HepG2 (cell line): ENCODE data around the gene NME7. TPM values are rescaled to one million over a fixed set of nuclear protein-coding genes. Genes with fewer than 3 reads are reported as not detected.

Experiments
- BCL6 ChIP-seq: IDR thresholded peaks from 2 replicates; pipeline ENCODE4 v1.6.1; 2016; ENCODE audit warnings: missing genetic modification reagents, missing compliant biosample characterization
- EHMT2 ChIP-seq: fragments of 200-600 bp; sonication (generic); IDR thresholded peaks from 2 replicates; pipeline ENCODE4 v1.7.0; 2017; ENCODE audit warnings: antibody characterized with exemption, low read depth, low read length, borderline replicate concordance
- FOXO1 ChIP-seq: sonication (generic); formaldehyde crosslinking; IDR thresholded peaks from 2 replicates; pipeline ENCODE4 v1.4.0; 2020; ENCODE audit warnings: missing genetic modification reagents
- GATAD2A ChIP-seq: IDR thresholded peaks from 2 replicates; pipeline ENCODE4 v1.6.1; 2016
- HMG20A ChIP-seq: IDR thresholded peaks from 2 replicates; pipeline ENCODE4 v1.6.1; 2016; ENCODE audit warnings: borderline replicate concordance
- HOXA3 ChIP-seq: sonication (generic); formaldehyde crosslinking; IDR thresholded peaks from 2 replicates; pipeline ENCODE4 v1.5.0; 2020; ENCODE audit warnings: missing genetic modification reagents
- KDM1A ChIP-seq: IDR thresholded peaks from 2 replicates; pipeline ENCODE4 v1.6.1; 2016; ENCODE audit warnings: missing compliant biosample characterization
- KLF6 ChIP-seq: IDR thresholded peaks from 2 replicates; pipeline ENCODE4 v1.8.0; 2016; ENCODE audit warnings: missing biosample characterization, missing genetic modification reagents
- MTA1 ChIP-seq: sonication (generic); formaldehyde crosslinking; IDR thresholded peaks from 2 replicates; pipeline ENCODE4 v1.4.0; 2020; ENCODE audit warnings: missing genetic modification reagents, mild to moderate bottlenecking, borderline replicate concordance
- NFYB ChIP-seq: sonication (generic); formaldehyde crosslinking; IDR thresholded peaks from 2 replicates; pipeline ENCODE4 v1.4.0; 2020; ENCODE audit warnings: missing genetic modification reagents
- POLR2A ChIP-seq, 2 experiments: IDR thresholded peaks; 2 replicates each; pipeline ENCODE4 v1.6.1; 2011; ENCODE audit warnings: low read depth in 2 of 2, low read length in 2 of 2, mild to moderate bottlenecking in 1 of 2, moderate library complexity in 1 of 2; ENCODE audit not compliant: insufficient read depth in 1 of 2
- REPIN1 ChIP-seq: sonication (generic); formaldehyde crosslinking; IDR thresholded peaks from 2 replicates; pipeline ENCODE4 v1.8.0; 2022; ENCODE audit warnings: missing genetic modification reagents, low read depth, mild to moderate bottlenecking, borderline replicate concordance
- SOX5 ChIP-seq: IDR thresholded peaks from 2 replicates; pipeline ENCODE4 v1.6.1; 2016; ENCODE audit warnings: borderline replicate concordance
- SRSF1 ChIP-seq: fragments of 200-400 bp; formaldehyde crosslinking; optimal IDR thresholded peaks from 2 replicates; pipeline ENCODE3; 2017; ENCODE audit warnings: mild to moderate bottlenecking, low read depth, low read length, moderate library complexity
- STAG1 ChIP-seq: sonication (generic); formaldehyde crosslinking; IDR thresholded peaks from 2 replicates; pipeline ENCODE4 v1.4.0; 2020; ENCODE audit warnings: missing genetic modification reagents
- SUZ12 ChIP-seq: fragments of 150-350 bp; IDR thresholded peaks from 2 replicates; pipeline ENCODE4 v1.6.1; 2014; ENCODE audit warnings: low read depth, low read length
- ZNF12 ChIP-seq: sonication (generic); formaldehyde crosslinking; IDR thresholded peaks from 2 replicates; pipeline ENCODE4 v1.5.0; 2020; ENCODE audit warnings: missing genetic modification reagents
- ZNF431 ChIP-seq: sonication (generic); formaldehyde crosslinking; IDR thresholded peaks from 2 replicates; pipeline ENCODE4 v1.9.0; 2022; ENCODE audit warnings: missing genetic modification reagents, low read depth, mild to moderate bottlenecking, borderline replicate concordance
- ZNF788 ChIP-seq: sonication (generic); formaldehyde crosslinking; IDR thresholded peaks from 2 replicates; pipeline ENCODE4 v1.5.0; 2020; ENCODE audit warnings: mild to moderate bottlenecking, missing genetic modification reagents, borderline replicate concordance
- ZNF792 ChIP-seq: IDR thresholded peaks from 2 replicates; pipeline ENCODE4 v1.6.1; 2016
- ZSCAN9 ChIP-seq: IDR thresholded peaks from 2 replicates; pipeline ENCODE4 v1.6.1; 2016; ENCODE audit warnings: borderline replicate concordance
- polyA plus RNA-seq, 8 experiments: library from polyadenylated mRNA; depleted of rRNA in 3 of 8; stranded (reverse) in 7 of 8; unstranded in 1 of 8; fragments of >200 nt; fragmentation: Illumina TruSeq in 4 of 8; extraction: Trizol in 4 of 8; gene quantifications; 2 replicates each; pipeline versions ENCODE4 v1.2.1 to v1.2.3, GENCODE V29; 2011 to 2016; ENCODE audit warnings: low read depth in 4 of 8, missing spikeins in 1 of 8, mixed read lengths in 1 of 8; ENCODE audit not compliant: insufficient read depth in 1 of 8
- total RNA-seq, 5 experiments: library from RNA; depleted of rRNA; stranded (reverse); fragments of >200 nt; fragmentation: Illumina TruSeq; extraction: Trizol; gene quantifications; 2 replicates each; pipeline ENCODE4 v1.2.3, GENCODE V29; 2016; ENCODE audit warnings: low read depth in 1 of 5
- TF ChIP-seq, protein P1 (sequence below): conservative IDR thresholded peaks from 2 replicates; pipeline ENCODE4 v1.6.1; 2018; ENCODE audit warnings: missing genetic modification reagents
- TF ChIP-seq, protein P2 (sequence below): sonication (generic); formaldehyde crosslinking; IDR thresholded peaks from 2 replicates; pipeline ENCODE4 v1.8.1; 2023; ENCODE audit warnings: mild to moderate bottlenecking, missing genetic modification reagents
- TF ChIP-seq, protein P3 (sequence below): IDR thresholded peaks from 2 replicates; pipeline ENCODE4 v1.6.1; 2018; ENCODE audit warnings: missing genetic modification reagents, mild to moderate bottlenecking, missing compliant biosample characterization
- TF ChIP-seq, protein P4 (sequence below): sonication (generic); formaldehyde crosslinking; IDR thresholded peaks from 2 replicates; pipeline ENCODE4 v1.8.1; 2023; ENCODE audit warnings: mild to moderate bottlenecking, missing genetic modification reagents
- TF ChIP-seq, protein P5 (sequence below): IDR thresholded peaks from 2 replicates; pipeline ENCODE4 v1.6.1; 2018; ENCODE audit warnings: missing genetic modification reagents

Gene NME7
- total and polyA plus RNA-seq, 2 of the 13 experiments (the other 11 are each of a cell fraction or from before 2014, with no cell fraction given), result 9.4 to 22.5 TPM

DNA sequence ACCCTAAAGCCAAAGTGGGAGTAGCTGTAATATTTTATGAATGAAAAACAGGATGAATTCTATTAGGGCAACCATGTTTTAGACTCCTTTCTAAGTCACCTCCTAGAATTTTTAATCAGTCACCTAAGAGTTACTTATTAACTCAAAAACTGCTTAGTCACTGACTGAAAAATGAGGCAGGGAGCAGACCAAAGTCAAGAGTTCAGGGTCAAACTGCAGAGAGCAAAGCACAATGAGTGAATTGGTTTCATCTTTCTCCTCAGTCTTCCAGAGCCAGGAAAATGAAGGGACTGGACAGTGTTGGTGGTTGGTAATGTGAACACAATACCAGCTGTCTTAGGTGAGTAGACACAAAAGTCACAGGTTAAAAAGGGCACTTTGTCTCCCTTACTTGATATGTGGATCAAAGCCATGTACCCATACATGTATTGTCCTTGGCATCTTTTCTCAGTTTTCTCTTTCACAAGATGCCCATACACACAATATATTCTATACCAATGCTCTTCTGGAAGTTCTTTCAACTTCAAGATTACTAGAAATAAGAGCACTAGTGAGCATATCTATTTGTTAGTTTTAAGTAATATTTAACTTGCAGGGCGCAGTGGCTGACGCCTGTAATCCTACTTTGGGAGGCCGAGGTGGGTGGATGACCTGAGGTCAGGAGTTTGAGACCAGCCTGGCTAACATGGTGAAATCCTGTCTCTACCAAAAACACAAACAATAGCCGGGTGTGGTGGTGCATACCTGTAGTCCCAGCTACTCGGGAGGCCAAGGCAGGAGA is 218.9 kb downstream of the NME7 start (continued):
- TF ChIP-seq, protein P1, sequence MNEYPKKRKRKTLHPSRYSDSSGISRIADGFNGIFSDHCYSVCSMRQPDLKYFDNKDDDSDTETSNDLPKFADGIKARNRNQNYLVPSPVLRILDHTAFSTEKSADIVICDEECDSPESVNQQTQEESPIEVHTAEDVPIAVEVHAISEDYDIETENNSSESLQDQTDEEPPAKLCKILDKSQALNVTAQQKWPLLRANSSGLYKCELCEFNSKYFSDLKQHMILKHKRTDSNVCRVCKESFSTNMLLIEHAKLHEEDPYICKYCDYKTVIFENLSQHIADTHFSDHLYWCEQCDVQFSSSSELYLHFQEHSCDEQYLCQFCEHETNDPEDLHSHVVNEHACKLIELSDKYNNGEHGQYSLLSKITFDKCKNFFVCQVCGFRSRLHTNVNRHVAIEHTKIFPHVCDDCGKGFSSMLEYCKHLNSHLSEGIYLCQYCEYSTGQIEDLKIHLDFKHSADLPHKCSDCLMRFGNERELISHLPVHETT (CRISPR knock-in tag), result no peak
- TF ChIP-seq MTA1, result peak; percentile 34; the same call in 1 of the 2 replicates
- TF ChIP-seq, protein P2, sequence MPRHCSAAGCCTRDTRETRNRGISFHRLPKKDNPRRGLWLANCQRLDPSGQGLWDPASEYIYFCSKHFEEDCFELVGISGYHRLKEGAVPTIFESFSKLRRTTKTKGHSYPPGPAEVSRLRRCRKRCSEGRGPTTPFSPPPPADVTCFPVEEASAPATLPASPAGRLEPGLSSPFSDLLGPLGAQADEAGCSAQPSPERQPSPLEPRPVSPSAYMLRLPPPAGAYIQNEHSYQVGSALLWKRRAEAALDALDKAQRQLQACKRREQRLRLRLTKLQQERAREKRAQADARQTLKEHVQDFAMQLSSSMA (CRISPR knock-in tag), result no peak
- TF ChIP-seq NFYB (CRISPR knock-in tag), result no peak
- TF ChIP-seq ZNF12 (CRISPR knock-in tag), result peak; percentile 82; the same call in 1 of the 2 replicates
- TF ChIP-seq POLR2A (IDR thresholded peaks at IDR 0.05; ENCODE audit: insufficient read depth in 1 of 2, low read depth in 2 of 2, low read length in 2 of 2), result peak in 1 of 2 experiments; percentile 28; a peak in 2 of 4 replicates
- TF ChIP-seq ZNF788 (CRISPR knock-in tag), result peak; percentile 34; the same call in 1 of the 2 replicates
- TF ChIP-seq STAG1, result peak; percentile 36; the same call in 1 of the 2 replicates
- peak; percentile 89 for TF ChIP-seq EHMT2
- no peak for TF ChIP-seq SUZ12
- TF ChIP-seq, protein P3, sequence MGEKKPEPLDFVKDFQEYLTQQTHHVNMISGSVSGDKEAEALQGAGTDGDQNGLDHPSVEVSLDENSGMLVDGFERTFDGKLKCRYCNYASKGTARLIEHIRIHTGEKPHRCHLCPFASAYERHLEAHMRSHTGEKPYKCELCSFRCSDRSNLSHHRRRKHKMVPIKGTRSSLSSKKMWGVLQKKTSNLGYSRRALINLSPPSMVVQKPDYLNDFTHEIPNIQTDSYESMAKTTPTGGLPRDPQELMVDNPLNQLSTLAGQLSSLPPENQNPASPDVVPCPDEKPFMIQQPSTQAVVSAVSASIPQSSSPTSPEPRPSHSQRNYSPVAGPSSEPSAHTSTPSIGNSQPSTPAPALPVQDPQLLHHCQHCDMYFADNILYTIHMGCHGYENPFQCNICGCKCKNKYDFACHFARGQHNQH (CRISPR knock-in tag), result peak; percentile 68; the same call in 1 of the 2 replicates
- TF ChIP-seq ZNF792 (CRISPR knock-in tag), result peak; percentile 66; the same call in 1 of the 2 replicates
- peak; percentile 90 for TF ChIP-seq GATAD2A
- TF ChIP-seq, protein P4, sequence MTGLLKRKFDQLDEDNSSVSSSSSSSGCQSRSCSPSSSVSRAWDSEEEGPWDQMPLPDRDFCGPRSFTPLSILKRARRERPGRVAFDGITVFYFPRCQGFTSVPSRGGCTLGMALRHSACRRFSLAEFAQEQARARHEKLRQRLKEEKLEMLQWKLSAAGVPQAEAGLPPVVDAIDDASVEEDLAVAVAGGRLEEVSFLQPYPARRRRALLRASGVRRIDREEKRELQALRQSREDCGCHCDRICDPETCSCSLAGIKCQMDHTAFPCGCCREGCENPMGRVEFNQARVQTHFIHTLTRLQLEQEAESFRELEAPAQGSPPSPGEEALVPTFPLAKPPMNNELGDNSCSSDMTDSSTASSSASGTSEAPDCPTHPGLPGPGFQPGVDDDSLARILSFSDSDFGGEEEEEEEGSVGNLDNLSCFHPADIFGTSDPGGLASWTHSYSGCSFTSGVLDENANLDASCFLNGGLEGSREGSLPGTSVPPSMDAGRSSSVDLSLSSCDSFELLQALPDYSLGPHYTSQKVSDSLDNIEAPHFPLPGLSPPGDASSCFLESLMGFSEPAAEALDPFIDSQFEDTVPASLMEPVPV (CRISPR knock-in tag), result no peak
- TF ChIP-seq REPIN1 (CRISPR knock-in tag), result peak; percentile 64
- 0 out of 2 replicates have a peak, but pooled peaks have one; percentile 48 for TF ChIP-seq KLF6 (CRISPR knock-in tag)
- TF ChIP-seq FOXO1 (CRISPR knock-in tag), result peak; percentile 74
- no peak for TF ChIP-seq SRSF1
- TF ChIP-seq, protein P5, sequence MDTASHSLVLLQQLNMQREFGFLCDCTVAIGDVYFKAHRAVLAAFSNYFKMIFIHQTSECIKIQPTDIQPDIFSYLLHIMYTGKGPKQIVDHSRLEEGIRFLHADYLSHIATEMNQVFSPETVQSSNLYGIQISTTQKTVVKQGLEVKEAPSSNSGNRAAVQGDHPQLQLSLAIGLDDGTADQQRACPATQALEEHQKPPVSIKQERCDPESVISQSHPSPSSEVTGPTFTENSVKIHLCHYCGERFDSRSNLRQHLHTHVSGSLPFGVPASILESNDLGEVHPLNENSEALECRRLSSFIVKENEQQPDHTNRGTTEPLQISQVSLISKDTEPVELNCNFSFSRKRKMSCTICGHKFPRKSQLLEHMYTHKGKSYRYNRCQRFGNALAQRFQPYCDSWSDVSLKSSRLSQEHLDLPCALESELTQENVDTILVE (CRISPR knock-in tag), result no peak
- peak; percentile 90; the same call in 1 of the 2 replicates for TF ChIP-seq SOX5 (CRISPR knock-in tag)
- TF ChIP-seq KDM1A, result peak; percentile 93
- TF ChIP-seq ZSCAN9, result peak; percentile 63; the same call in 1 of the 2 replicates
- TF ChIP-seq ZNF431 (CRISPR knock-in tag), result no peak
- peak; percentile 82 for TF ChIP-seq BCL6 (CRISPR knock-in tag)
- TF ChIP-seq HOXA3, result peak; percentile 78
- TF ChIP-seq HMG20A (CRISPR knock-in tag), result peak; percentile 92
